GM23248 (cell line): ENCODE measurements around the gene UMOD. TPM values are rescaled to one million over a fixed set of nuclear protein-coding genes. Genes with fewer than 3 reads are reported as not detected.

Experiments
- DNase-seq: peaks from one replicate; pipeline ENCODE4 v3.0.0-alpha.2; 2015
- H2AFZ ChIP-seq: fragments of 200-600 bp; sonication (generic); 2 replicates; pipeline ENCODE4 v1.6.1; 2016; ENCODE audit warnings: antibody characterized with exemption
- H3F3A ChIP-seq: fragments of 200-600 bp; sonication (generic); 2 replicates; pipeline ENCODE4 v1.6.1; 2016; ENCODE audit warnings: mild to moderate bottlenecking, antibody characterized with exemption, mixed run types; ENCODE audit not compliant: insufficient read depth
- H3K27ac ChIP-seq: fragments of 200-600 bp; sonication (generic); 2 replicates; pipeline ENCODE4 v1.5.1; 2016; ENCODE audit warnings: mild to moderate bottlenecking
- H3K27me3 ChIP-seq: fragments of 200-600 bp; sonication (generic); replicated peaks from 2 replicates; pipeline ENCODE4 v1.6.1; 2016; ENCODE audit warnings: mild to moderate bottlenecking; ENCODE audit not compliant: insufficient read depth
- H3K36me3 ChIP-seq: fragments of 200-600 bp; sonication (generic); 2 replicates; pipeline ENCODE4 v1.6.1; 2016; ENCODE audit warnings: low read depth, mild to moderate bottlenecking
- H3K4me1 ChIP-seq: fragments of 200-600 bp; sonication (generic); 2 replicates; pipeline ENCODE4 v1.6.1; 2016; ENCODE audit warnings: mild to moderate bottlenecking; ENCODE audit not compliant: insufficient read depth
- H3K4me2 ChIP-seq: fragments of 200-600 bp; sonication (generic); one replicate; pipeline ENCODE4 v1.6.1; 2016; ENCODE audit warnings: mild to moderate bottlenecking; ENCODE audit not compliant: unreplicated experiment
- H3K4me3 ChIP-seq: fragments of 200-600 bp; sonication (generic); 2 replicates; pipeline ENCODE4 v1.5.1; 2016; ENCODE audit warnings: mild to moderate bottlenecking
- H3K79me2 ChIP-seq: fragments of 200-600 bp; sonication (generic); 2 replicates; pipeline ENCODE4 v1.6.1; 2016; ENCODE audit warnings: mild to moderate bottlenecking; ENCODE audit not compliant: insufficient read depth
- H3K9ac ChIP-seq: fragments of 200-600 bp; sonication (generic); 2 replicates; pipeline ENCODE4 v1.6.1; 2016; ENCODE audit warnings: mild to moderate bottlenecking
- H3K9me2 ChIP-seq: fragments of 200-600 bp; sonication (generic); 2 replicates; pipeline ENCODE4 v1.6.1; 2016; ENCODE audit warnings: mixed run types, mild to moderate bottlenecking, moderate library complexity; ENCODE audit not compliant: insufficient read depth
- H3K9me3 ChIP-seq: fragments of 200-600 bp; sonication (generic); one replicate; pipeline ENCODE4 v1.6.1; 2017; ENCODE audit warnings: low read depth
- H4K20me1 ChIP-seq: fragments of 200-600 bp; sonication (generic); 2 replicates; pipeline ENCODE4 v1.6.0; 2016; ENCODE audit not compliant: insufficient read depth
- EZH2 ChIP-seq: fragments of 200-600 bp; sonication (generic); IDR thresholded peaks from 2 replicates; pipeline ENCODE4 v1.6.1; 2018; ENCODE audit warnings: antibody characterized with exemption, mild to moderate bottlenecking; ENCODE audit not compliant: insufficient read depth, poor library complexity, severe bottlenecking
- EZH2phosphoT487 ChIP-seq: fragments of 200-600 bp; sonication (generic); IDR thresholded peaks from 2 replicates; pipeline ENCODE4 v1.6.1; 2018; ENCODE audit warnings: antibody characterized with exemption, moderate library complexity, mild to moderate bottlenecking, low read depth; ENCODE audit not compliant: insufficient read depth
- WGBS, 2 experiments: methylation state at CpG; one replicate each; pipeline ENCODE4 v1.1.6; 2015 to 2017; ENCODE audit warnings: low lambda C conversion rate in 2 of 2, low coverage in 1 of 2; ENCODE audit errors: missing lambda C conversion rate in 2 of 2; 5-methylcytosine and 5-hydroxymethylcytosine counted together
- in situ Hi-C: fragments of 300-500 bp; cut with MboI; formaldehyde crosslinking; loops from 2 replicates; pipeline ENCODE4 v1.15.0; 2020
- polyA plus RNA-seq: library from polyadenylated mRNA; unstranded; fragments of >200 nt; fragmentation: Nextera tagmentation; extraction: Ambion mirVana; gene quantifications from 2 replicates; pipeline ENCODE4 v1.2.1, GENCODE V29; 2016
- total RNA-seq: library from RNA; depleted of rRNA; stranded (reverse); fragments of >200 nt; shearing (Covaris generic); gene quantifications from 2 replicates; pipeline ENCODE4 v1.2.3, GENCODE V29; 2014; rRNA removed

The UMOD gene
- total RNA-seq (not detected in 2 replicates), polyA plus RNA-seq (not detected in 2 replicates)

- Histone ChIP-seq H2AFZ (no peak within 1 kb of the TSS), H3K27ac (no peak within 1 kb of the TSS), H3K79me2 (no peaks in the 10 kb centered on the region), H3K4me2 (no peak within 1 kb of the TSS), H3K9me3 (no peaks in the 10 kb centered on the region), H4K20me1 (no peaks in the 10 kb centered on the region), H3K4me3 (no peak within 1 kb of the TSS), H3K9me2 (no peaks in the 10 kb centered on the region), H3K9ac (no peak within 1 kb of the TSS), H3K4me1 (no peaks in the 10 kb centered on the region), H3K36me3 (no peaks in the 10 kb centered on the region), H3F3A (no peaks in the 10 kb centered on the region), H3K27me3 (no peaks in the 10 kb centered on the region)
- 52 to 54% methylated on average over 2 of the region's 2 CpGs for WGBS, 2 experiments
- in situ Hi-C loops = no loop called here
- DNase-seq = no peak
- TF ChIP-seq EZH2 = no peak
- TF ChIP-seq EZH2phosphoT487 = no peak
Observed at GRCh38 chr16:20352615-20353014, at the start of gene UMOD. TSS of gene UMOD (minus strand) at chr16:20352715. CDS start at chr16:20350737, 1,978 bp downstream.

- 35 to 37% methylated on average over 8 of the region's 8 CpGs for WGBS, 2 experiments
- H3K4me2 ChIP-seq = no peak overlapping the region
- no peak for DNase-seq
- H3K9me3 ChIP-seq = no peaks in the 10 kb centered on the region
- in situ Hi-C loops = no loop called here
- TF ChIP-seq EZH2phosphoT487 = no peak
- no peak for TF ChIP-seq EZH2
- no peaks in the 10 kb centered on the region for H3K9me2 ChIP-seq
- H3K4me3 ChIP-seq = no peak overlapping the region
- H4K20me1 ChIP-seq = no peaks in the 10 kb centered on the region
- H3K9ac ChIP-seq = no peak overlapping the region
- no peak overlapping the region for H2AFZ ChIP-seq
- no peaks in the 10 kb centered on the region for H3K4me1 ChIP-seq
- H3K27ac ChIP-seq = no peak overlapping the region
- H3F3A ChIP-seq = no peaks in the 10 kb centered on the region
- no peaks in the 10 kb centered on the region for H3K36me3 ChIP-seq
- H3K27me3 ChIP-seq = no peaks in the 10 kb centered on the region
- H3K79me2 ChIP-seq = no peaks in the 10 kb centered on the region
Observed at GRCh38 chr16:20401475-20402016, 49.0 kb upstream of the UMOD start.

GRCh38 chr16:20401066-20401465 is 48.6 kb upstream of the UMOD start:
- WGBS, 2 experiments = 21 to 22% methylated on average over 2 of the region's 2 CpGs
- no peaks in the 10 kb centered on the region for H3K79me2 ChIP-seq
- in situ Hi-C loops = no loop called here

GRCh38 chr16:20399185-20399584 is 46.7 kb upstream of the UMOD start:
- no peak overlapping the region for H3K9ac ChIP-seq
- no peaks in the 10 kb centered on the region for H3K27me3 ChIP-seq
- H3K9me2 ChIP-seq = no peaks in the 10 kb centered on the region
- no peak overlapping the region for H2AFZ ChIP-seq
- no peaks in the 10 kb centered on the region for H4K20me1 ChIP-seq
- TF ChIP-seq EZH2 (no peak), EZH2phosphoT487 (no peak)
- H3K4me2 ChIP-seq = no peak overlapping the region
- H3K79me2 ChIP-seq = no peaks in the 10 kb centered on the region
- 52 to 54% methylated on average over 7 of the region's 7 CpGs for WGBS, 2 experiments
- DNase-seq = no peak
- H3K4me3 ChIP-seq = no peak overlapping the region
- no peaks in the 10 kb centered on the region for H3F3A ChIP-seq
- no peaks in the 10 kb centered on the region for H3K4me1 ChIP-seq
- in situ Hi-C loops = no loop called here
- H3K9me3 ChIP-seq = no peaks in the 10 kb centered on the region
- no peaks in the 10 kb centered on the region for H3K36me3 ChIP-seq
- H3K27ac ChIP-seq = no peak overlapping the region

More at GRCh38 chr16:20401066-20401465, 48.6 kb upstream of the UMOD start:
- Histone ChIP-seq H3K9ac (no peak overlapping the region), H2AFZ (no peak overlapping the region), H3K4me3 (no peak overlapping the region), H3K27me3 (no peaks in the 10 kb centered on the region), H3K27ac (no peak overlapping the region), H3F3A (no peaks in the 10 kb centered on the region), H3K4me1 (no peaks in the 10 kb centered on the region), H3K36me3 (no peaks in the 10 kb centered on the region), H4K20me1 (no peaks in the 10 kb centered on the region), H3K9me3 (no peaks in the 10 kb centered on the region), H3K4me2 (no peak overlapping the region), H3K9me2 (no peaks in the 10 kb centered on the region)
- no peak for DNase-seq
- TF ChIP-seq EZH2 = no peak
- no peak for TF ChIP-seq EZH2phosphoT487

GRCh38 chr16:20398603-20399002 is 46.1 kb upstream of the UMOD start:
- Histone ChIP-seq H3K79me2 (no peaks in the 10 kb centered on the region), H4K20me1 (no peaks in the 10 kb centered on the region), H3K27ac (no peak overlapping the region), H3K9ac (no peak overlapping the region), H3K36me3 (no peaks in the 10 kb centered on the region), H3K4me2 (no peak overlapping the region), H3K4me3 (no peak overlapping the region), H3K9me2 (no peaks in the 10 kb centered on the region), H3K9me3 (no peaks in the 10 kb centered on the region), H2AFZ (no peak overlapping the region), H3K4me1 (no peaks in the 10 kb centered on the region), H3F3A (no peaks in the 10 kb centered on the region), H3K27me3 (no peaks in the 10 kb centered on the region)
- TF ChIP-seq EZH2phosphoT487 = no peak
- TF ChIP-seq EZH2 = no peak
- no peak for DNase-seq
- 37 to 53% methylated on average over 3 of the region's 3 CpGs for WGBS, 2 experiments
- in situ Hi-C loops = no loop called here
